GM21381 (cell line): Measurements from ENCODE around the gene CCDC106.

ENCODE experiments used
- ATAC-seq: cut with Tn5 transposase; IDR thresholded peaks from one replicate; pipeline ENCODE4 v1.9.1; 2021; ENCODE audit warnings: mild to moderate bottlenecking, moderate library complexity; ENCODE audit not compliant: unreplicated experiment

Gene CCDC106

DNA sequence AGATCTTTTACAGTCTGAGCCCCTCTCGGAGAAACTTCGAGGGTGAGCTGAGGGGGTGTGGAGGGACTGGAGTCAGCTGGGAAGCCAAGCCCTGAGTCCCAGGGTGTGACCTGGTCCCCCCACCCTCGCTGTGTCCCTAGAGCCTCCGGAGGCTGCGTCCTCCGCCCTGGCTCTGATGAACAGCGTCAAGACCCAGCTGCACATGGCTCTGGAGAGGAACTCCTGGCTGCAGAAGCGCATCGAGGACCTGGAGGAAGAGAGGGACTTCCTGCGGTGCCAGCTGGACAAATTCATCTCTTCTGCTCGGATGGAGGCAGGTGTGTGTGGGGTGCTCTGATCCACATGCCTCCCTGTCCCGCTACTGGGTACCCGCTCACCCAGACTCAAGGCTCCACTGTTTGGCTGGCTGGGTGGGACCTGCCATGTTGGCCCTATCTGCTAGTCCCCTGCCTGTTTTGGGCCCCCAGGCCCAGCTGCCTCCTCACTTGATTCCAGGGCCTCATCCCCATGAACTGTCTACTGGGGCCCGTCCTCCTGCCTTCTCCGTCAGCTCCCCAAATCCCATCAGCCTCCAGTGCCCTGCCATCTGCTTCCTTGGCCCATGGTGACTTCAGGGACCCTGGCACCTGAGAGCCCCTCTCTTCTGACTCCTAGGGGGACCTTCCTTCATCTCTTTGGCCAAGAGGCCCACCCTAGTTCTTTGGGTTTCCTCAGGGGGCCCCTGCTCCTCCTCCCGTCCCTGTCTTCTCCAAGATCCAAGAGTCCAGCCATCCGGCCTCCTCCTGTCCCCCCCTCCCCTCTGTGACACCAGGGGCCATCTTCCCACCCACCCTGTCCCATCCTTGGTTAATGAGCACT, 1.5 kb downstream of the CCDC106 start:
- no peak for ATAC-seq

- ATAC-seq, result no peak
Observed at GRCh38 chr19:55650126-55650557, 2.1 kb downstream of the CCDC106 start.

GRCh38 chr19:55650602-55651230, 2.7 kb downstream of the CCDC106 start:
- no peak for ATAC-seq

DNA sequence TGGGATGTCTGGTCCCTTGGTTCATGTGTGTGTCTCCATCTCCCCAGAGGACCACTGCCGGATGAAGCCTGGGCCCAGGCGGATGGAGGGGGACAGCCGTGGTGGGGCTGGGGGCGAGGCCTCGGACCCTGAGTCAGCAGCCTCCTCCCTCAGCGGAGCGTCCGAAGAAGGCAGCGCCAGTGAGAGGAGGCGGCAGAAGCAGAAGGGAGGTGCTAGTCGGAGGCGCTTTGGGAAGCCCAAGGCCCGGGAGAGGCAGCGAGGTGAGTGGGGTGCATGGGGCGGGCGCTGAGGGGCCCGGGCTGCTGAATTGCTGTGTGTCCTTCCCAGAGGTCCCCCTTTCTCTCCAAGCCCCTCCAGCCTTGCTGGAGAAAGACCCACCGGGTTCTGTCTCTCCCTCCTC, 3.2 kb downstream of the CCDC106 start:
- no peak for ATAC-seq

DNA sequence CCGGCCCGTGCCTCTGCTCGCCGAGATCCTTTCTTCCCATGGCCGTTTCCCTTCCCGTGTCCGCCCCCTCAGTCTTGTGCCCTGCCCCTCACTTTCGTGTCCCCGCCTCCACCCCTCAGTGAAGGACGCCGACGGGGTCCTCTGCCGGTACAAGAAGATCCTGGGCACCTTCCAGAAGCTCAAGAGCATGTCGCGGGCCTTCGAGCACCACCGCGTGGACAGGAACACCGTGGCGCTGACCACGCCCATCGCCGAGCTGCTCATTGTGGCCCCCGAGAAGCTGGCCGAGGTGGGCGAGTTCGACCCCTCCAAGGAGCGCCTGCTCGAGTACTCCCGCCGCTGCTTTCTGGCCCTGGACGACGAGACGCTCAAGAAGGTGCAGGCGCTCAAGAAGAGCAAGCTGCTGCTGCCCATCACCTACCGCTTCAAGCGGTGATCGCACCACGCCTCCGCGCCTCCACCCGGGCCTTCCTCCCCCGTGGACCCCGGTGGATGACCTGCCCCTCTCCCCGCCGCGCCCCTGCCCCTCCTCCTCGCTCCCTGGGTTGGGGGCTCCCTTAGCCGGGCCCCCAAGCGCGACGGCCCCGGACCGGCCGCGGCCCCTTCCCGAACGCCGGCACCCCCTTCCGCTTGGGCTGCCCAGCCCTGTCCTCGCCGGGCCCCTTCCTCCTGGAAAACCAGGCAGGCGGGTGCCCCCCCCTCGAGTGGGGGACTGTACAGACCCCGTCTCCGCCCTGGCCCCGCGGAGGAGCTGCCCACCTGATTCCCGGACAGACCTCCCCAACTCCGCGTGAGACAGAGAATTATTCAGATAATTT, 4.5 kb downstream of the CCDC106 start:
- no peak for ATAC-seq

- peak; percentile 39 for ATAC-seq
Observed at GRCh38 chr19:55653651-55654322, 5.8 kb downstream of the CCDC106 start.

DNA sequence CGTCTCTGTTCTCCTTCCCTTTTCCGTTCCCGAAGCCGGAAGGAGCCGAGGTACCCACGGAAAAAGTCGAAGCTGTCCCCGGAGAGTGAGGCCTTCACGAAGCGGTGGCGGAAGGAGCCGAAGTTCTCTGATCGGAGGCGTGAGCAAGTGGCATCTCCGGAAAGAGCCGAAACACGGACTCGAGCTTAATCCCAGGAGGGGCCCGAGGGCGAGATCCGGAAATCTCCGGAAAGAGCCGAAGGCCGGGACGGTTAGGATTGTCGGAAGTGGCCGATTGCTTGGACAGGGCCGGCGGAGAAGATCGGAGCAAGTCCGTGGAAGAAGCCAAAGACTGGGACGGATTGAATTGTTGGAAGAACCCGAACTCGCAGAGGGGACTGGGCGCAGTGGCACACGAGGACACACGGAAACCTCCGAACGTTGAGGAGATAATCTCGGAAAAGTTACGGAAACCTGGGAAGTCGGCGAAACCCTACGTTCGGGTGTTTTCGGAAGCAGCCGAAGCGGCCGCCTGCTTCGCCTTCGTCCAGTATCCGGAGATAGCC, 6.4 kb downstream of the CCDC106 start:
- ATAC-seq, result peak; percentile 63

DNA sequence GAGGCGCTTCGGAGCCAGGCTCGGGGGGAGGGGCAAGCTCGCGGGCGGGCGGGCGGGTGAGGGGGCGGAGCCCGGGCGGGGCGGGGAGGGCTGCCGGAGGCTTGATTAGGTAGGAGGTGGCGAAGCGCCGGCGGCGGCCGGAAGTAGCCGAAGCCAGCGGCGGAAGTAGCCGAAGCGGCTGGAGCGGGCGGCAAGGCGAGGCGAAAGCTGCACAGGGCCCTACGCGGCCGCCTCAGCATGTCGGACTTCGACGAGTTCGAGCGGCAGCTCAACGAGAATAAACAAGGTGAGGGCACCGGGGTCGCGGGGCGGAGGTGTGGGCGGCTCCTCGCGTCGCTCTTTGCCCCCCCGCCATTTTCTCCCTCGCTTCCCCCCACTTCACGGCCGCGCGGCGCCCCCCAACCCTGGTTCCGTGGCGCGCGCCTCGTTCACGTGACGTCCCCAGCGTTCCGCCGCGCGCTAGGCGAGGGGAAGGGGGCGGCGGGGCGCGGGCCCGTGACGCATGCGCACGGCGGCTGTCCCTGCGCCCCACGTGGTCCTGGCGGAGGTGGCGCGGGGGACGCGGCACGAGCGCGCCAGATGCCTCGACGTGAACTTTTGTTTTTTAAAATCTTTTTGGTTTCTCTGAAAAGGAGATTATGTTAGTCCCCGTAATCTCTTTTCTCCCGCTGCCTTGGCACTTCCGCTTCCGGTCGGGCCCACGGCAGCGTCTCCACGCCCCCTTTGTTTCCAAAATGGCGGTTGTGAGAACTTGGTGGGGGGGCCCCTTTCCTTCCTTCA, 7.0 kb downstream of the CCDC106 start, which contains the start of gene U2AF2:
Gene U2AF2 (plus strand): TSS at position 168 of the 780 bp plus-strand sequence. CDS start 70 bp downstream, at position 238.
- peak; percentile 28 for ATAC-seq

DNA sequence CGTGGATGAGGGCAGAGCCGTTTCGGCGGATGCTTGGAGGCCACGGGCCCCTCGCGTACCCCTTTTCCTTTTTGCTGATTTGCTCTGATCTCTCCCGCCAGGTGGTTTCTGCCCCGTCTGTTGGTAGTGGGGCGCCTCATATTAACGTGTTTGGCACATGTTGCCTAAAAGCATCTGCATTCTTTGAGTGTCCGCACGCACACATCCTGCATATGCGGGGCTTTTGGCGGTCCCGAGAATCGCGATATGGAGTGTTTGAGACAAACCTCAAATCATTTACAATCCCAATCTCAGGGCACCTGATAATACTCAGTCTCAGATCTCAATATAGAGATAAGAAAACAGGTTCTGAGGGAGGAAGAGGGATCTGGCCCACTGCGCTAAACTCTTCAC, 7.6 kb downstream of the CCDC106 start:
- no peak for ATAC-seq

DNA sequence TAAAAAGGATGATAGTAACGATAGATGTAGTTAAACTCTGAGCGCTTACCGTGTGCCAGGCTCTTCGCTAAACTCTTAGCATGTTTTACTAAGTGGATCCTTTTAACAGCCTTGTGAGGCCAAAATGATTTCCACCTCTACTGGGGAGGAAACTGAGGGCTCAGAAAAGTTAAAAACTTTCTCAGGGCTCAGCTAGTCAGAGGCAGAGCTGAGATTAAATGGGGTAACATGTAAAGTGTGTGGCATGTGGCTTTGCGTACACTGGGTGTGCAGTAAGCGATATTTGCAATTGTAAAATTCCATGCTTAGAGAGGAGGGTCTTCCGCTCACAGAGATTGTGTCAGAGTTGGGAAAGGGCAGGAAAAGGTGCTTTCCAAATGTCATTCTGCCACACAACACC, 8.5 kb downstream of the CCDC106 start:
- no peak for ATAC-seq

GRCh38 chr19:55656988-55657747, 9.2 kb downstream of the CCDC106 start:
- no peak for ATAC-seq

DNA sequence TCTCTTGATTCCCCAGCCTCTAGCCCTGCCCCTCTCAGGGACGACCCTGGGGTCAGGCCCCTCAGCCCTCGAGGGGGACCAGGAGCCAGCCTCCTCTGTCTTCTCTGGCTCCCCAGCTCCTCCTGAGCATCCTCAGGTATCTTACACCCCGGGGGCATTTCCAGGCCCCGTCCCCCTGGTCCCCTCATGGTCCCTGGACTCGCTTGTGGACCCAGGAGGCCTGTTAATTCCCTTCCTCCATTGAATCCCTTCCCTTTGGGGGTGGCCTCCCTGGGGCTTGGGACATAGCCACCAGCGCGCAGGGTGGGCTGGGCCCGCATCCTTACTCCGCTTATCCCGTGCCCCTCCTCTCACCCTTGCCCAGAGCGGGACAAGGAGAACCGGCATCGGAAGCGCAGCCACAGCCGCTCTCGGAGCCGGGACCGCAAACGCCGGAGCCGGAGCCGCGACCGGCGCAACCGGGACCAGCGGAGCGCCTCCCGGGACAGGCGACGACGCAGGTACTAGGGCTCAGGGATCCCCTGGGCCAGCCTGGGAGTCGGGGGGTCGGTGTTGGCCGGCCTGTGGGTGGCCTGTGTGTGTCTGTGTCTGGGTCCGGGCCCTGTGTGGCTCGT, 10.9 kb downstream of the CCDC106 start:
- ATAC-seq, result no peak

- ATAC-seq, result no peak
Observed at GRCh38 chr19:55659822-55660221, 11.8 kb downstream of the CCDC106 start.

DNA sequence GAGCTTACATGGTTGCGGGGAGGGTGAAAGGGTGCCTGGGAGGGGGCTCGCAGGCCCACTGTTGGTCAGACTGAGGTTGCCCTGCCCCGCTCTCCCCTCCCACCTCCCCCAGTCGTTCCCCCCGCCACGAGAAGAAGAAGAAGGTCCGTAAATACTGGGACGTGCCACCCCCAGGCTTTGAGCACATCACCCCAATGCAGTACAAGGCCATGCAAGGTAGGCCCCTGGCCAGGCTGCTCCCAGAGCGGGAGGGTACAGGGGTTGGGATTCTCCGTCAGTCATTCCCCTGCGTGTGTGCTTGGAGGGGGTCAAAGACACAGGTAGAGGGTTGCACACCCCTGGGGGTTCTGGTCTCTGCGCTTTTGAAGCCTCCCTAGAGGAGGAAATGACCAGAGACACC, 12.4 kb downstream of the CCDC106 start:
- no peak for ATAC-seq

- ATAC-seq, result no peak
Observed at GRCh38 chr19:55660991-55661390, 13.0 kb downstream of the CCDC106 start.

- ATAC-seq, result no peak
Observed at GRCh38 chr19:55661826-55662225, 13.8 kb downstream of the CCDC106 start.

DNA sequence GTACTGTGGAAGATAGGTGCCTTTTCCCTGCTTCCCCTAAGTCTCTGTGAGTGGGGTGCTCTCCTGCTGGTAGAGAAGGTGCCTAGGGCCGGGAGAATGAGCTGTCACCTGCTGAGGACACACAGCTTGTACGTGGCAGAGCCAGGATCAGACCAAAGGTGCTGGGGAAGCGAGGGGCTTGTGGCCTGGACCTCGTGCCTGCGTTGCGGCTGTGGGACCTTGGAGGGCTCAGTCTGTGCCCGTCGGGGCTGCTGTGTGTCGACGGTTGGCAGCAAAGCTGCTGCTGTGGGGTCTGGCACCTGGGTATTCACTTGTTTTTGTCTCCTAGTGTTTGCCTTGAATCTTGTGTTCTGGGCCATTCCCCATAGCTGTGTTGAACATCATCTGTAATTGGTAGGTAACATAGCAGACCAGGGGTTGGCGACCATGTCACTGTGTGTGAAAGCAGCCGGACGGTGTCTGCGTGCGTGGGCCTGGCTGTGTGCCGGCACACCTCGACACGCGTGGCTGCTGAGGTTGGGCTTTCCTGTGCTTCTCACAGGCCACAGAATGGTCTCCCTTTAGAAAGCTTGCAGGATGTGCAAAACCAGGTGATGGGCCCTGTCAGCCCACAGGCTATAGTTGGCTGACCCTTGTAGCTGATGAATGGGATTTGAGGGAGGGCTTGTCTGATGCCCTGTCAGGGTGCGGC, 16.0 kb downstream of the CCDC106 start:
- ATAC-seq, result no peak
